GM12878 (cell line): ENCODE data around the gene TMEM259. TPM values are rescaled to one million over a fixed set of nuclear protein-coding genes. Genes with fewer than 3 reads are reported as not detected.
A peak's percentile ranks its signal among the peaks of the same experiment; 100 is the strongest.

Experiments
- CEBPB ChIP-seq, 2 experiments: fragments of 150-350 bp in 1 of 2; IDR thresholded peaks; 2 replicates each; pipeline ENCODE4 v1.6.1; 2012 to 2014; ENCODE audit warnings: low read depth in 2 of 2, low read length in 2 of 2, borderline replicate concordance in 1 of 2, inconsistent platforms in 1 of 2
- FOS ChIP-seq: IDR thresholded peaks from 3 replicates; pipeline ENCODE4 v1.6.1; 2011; ENCODE audit warnings: borderline replicate concordance; ENCODE audit not compliant: insufficient read length; ENCODE audit errors: extremely low read depth
- HSF1 ChIP-seq: fragments of 150-350 bp; IDR thresholded peaks from 2 replicates; pipeline ENCODE4 v1.6.1; 2014; ENCODE audit warnings: mild to moderate bottlenecking, low read depth, low read length
- MXI1 ChIP-seq: fragments of 150-350 bp; IDR thresholded peaks from 2 replicates; pipeline ENCODE4 v1.6.1; 2011; ENCODE audit warnings: low read depth, mild to moderate bottlenecking, inconsistent platforms, low read length, improper control_type of control experiment
- MYC ChIP-seq: IDR thresholded peaks from 2 replicates; pipeline ENCODE4 v1.6.1; 2011; ENCODE audit warnings: mild to moderate bottlenecking, low read length, moderate library complexity, inconsistent platforms; ENCODE audit not compliant: insufficient read depth, insufficient replicate concordance, insufficient read length, severe bottlenecking
- PBX3 ChIP-seq: IDR thresholded peaks from 2 replicates; pipeline ENCODE4 v1.6.1; 2011; ENCODE audit warnings: mild to moderate bottlenecking, low read depth, low read length, moderate library complexity; ENCODE audit not compliant: insufficient replicate concordance
- RFX5 ChIP-seq: IDR thresholded peaks from 2 replicates; pipeline ENCODE4 v1.6.1; 2011; ENCODE audit warnings: low read depth, low read length, improper control_type of control experiment
- SMARCA5 ChIP-seq: fragments of 450-650 bp; IDR thresholded peaks from 2 replicates; pipeline ENCODE4 v1.6.1; 2017; ENCODE audit warnings: mild to moderate bottlenecking
- SPI1 ChIP-seq: IDR thresholded peaks from 2 replicates; pipeline ENCODE4 v1.6.1; 2011; ENCODE audit warnings: low read depth, mild to moderate bottlenecking, low read length, moderate library complexity, borderline replicate concordance; ENCODE audit not compliant: insufficient read depth
- ZSCAN29 ChIP-seq: fragments of 450-650 bp; IDR thresholded peaks from 2 replicates; pipeline ENCODE4 v1.6.1; 2017; ENCODE audit warnings: mild to moderate bottlenecking, moderate library complexity
- polyA plus RNA-seq, 11 experiments: library from polyadenylated mRNA; depleted of rRNA in 4 of 11; unstranded in 6 of 11; stranded (reverse) in 5 of 11; fragments of >200 nt; fragmentation: Nextera tagmentation in 4 of 11; fragmentation: Illumina TruSeq in 1 of 11; extraction: Ambion mirVana in 4 of 11; extraction: Trizol in 1 of 11; gene quantifications; 1 replicate in 1 of 11; 2 replicates in 10 of 11; pipeline versions ENCODE4 v1.2.1 to v1.2.3, GENCODE V29; 2011 to 2016; ENCODE audit warnings: inconsistent platforms in 2 of 11, missing spikeins in 2 of 11, low read depth in 1 of 11
- total RNA-seq, 4 experiments: library from RNA; depleted of rRNA in 3 of 4; stranded (reverse); fragments of >200 nt in 3 of 4; fragmentation: Illumina TruSeq in 1 of 4; extraction: Trizol in 1 of 4; gene quantifications; 2 replicates each; pipeline versions ENCODE4 v1.2.1 to v1.2.3, GENCODE V29; 2013 to 2021

TMEM259 gene
- total and polyA plus RNA-seq, 10 of the 15 experiments (the other 5 are each of a cell fraction or from before 2014, with no cell fraction given): 0.43 to 184 (median 62.0) TPM

- TF ChIP-seq SPI1 (no peak), CEBPB (IDR thresholded peaks at IDR 0.05; ENCODE audit: borderline replicate concordance in 1 of 2, low read depth in 2 of 2, low read length in 2 of 2) (no peak), MXI1 (no peak), PBX3 (no peak), ZSCAN29 (no peak), HSF1 (no peak), MYC (no peak), FOS (no peak), RFX5 (no peak), SMARCA5 (peak; percentile 83; the same call in 1 of the 2 replicates)
Measured at GRCh38 chr19:1068009-1069001, 47.4 kb upstream of the TMEM259 start (continued).
